NCI-H345 treated with DMSO at 0.1 percent for 48 hours (cell line): ENCODE data around the gene ACOT4.
"Not testable (repeated sequence)": the region's sequence is repeated elsewhere in the genome, so short reads cannot be mapped to it uniquely, and the experiment has no call there.

Experiments
- DNase-seq: peaks from one replicate; lab custom pipeline; 2025; ENCODE audit not compliant: unreplicated experiment; lab: John Stamatoyannopoulos, UW

The ACOT4 gene

GRCh38 chr14:73576391-73576790 is 15.3 kb upstream of the ACOT4 start:
- no peak for DNase-seq

- DNase-seq = not testable (repeated sequence)
These were observed 14.5 kb upstream of the ACOT4 start for GRCh38 chr14:73577214-73577613.

DNA sequence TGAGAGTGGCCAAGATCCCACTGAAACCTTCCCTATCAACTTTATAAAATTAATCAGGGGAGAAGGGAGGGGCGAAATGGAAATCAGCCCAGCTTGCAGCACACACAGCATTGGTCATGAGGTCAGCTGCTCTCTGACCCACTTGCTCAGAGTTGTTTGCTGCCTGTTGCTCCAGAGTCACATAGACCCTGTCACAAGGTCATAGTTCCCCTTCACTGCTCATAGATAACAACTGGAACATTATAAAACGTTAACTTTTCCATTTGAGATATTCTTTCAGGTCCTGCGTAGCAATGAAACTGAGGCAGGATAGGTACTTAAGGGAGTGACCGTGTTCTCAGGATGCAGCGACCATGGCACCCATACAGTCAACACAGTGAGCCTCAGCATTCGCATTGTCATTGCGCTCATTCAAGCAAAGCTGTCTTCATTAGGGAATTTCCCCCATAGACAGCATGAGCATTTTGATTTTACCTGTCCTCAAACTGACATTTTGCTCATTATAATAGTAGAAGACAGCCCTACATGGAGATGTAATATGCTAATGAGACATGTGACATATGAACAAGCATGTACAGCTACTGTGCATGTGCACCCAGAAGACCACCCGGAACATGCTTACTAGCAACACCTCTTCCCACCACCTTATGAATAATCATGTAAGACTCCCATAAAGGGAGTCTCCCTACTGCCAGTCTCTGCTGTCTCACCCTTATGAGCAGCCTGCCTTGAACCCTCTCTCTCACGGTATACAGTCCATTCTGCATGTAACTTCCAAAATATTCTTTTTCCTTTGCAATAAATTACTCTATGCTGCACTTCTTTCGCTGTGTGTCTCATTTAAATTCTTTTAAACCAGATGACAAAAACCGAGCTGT is 9.3 kb upstream of the ACOT4 start:
- not testable (repeated sequence) for DNase-seq

DNA sequence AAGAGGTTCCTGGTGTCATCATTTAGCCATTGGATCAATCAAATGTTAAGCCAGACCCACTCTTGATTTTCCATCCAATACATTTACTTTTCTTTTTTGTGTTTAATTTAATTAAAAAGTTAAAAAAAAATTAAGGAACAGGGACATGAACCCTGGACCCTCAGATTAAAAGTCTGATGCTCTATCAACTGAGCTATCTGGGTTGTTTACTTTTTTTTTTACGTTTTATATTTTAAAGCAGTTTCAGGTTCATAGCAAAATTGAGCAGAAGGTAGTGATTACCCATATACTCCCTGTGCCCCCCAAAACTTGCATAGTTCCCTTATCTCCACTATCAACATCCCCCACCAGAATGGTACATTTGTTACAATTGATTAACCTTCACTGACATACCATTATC is 3.0 kb upstream of the ACOT4 start:
- DNase-seq = no peak

- DNase-seq = no peak
These were observed 2.6 kb upstream of the ACOT4 start for GRCh38 chr14:73589116-73589515.

DNA sequence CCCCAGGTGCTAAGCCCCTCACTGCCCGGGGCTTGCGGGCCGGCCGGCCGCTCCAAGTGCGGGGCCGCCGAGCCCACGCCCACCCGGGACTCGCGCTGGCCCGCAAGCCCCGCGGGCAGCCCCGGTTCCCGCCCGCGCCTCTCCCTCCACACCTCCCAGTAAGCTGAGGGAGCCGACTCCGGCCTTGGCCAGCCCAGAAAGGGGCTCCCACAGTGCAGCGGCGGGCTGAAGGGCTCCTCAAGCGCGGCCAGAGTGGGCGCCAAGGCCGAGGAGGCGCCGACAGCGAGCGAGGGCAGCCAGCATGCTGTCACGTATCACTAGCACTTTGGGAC is 1.0 kb upstream of the ACOT4 start:
- not testable (repeated sequence) for DNase-seq

DNA sequence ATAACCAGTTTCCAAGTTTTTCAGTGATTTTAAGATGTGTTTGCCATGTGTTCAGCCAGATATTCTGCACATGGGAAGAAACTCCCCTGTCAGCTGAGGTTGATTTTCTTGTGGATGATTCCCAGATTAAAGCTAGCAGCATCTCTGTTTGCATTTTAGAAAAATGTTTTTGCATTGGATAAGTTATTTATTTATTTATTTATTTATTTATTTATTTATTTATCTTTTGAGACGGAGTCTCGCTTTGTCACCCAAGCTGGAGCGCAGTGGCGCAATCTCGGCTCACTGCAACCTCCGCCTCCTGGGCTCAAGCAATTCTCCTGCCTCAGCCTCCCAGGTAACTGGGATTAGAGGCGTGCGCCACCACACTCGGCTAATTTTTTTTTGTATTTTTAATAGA is 2.8 kb downstream of the ACOT4 start:
- no peak for DNase-seq

- no peak for DNase-seq
These were observed 7.8 kb downstream of the ACOT4 start for GRCh38 chr14:73599499-73599898.

- no peak for DNase-seq
These were observed 11.3 kb downstream of the ACOT4 start for GRCh38 chr14:73602994-73603393.

DNA sequence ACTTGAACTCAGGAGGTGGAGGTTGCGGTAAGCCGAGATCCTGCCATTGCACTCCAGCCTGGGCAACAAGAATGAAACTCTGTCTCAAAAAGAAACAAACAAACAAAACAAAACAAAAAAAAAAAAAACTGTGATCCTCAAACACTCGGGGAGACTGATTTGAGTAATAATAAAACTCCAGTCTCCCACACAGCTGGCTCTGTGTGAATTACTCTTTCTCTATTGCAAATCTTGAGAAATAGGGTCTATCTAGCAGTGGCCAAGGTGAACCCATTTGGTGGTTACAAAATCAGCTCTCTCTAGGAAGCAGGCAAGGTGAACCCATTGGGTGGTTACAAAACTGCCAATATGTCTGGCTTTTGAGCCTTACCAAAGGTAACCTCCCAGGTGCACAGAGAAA is 14.6 kb downstream of the ACOT4 start:
- DNase-seq = no peak

GRCh38 chr14:73607241-73607640 is 15.6 kb downstream of the ACOT4 start:
- no peak for DNase-seq

GRCh38 chr14:73610687-73611086 is 19.0 kb downstream of the ACOT4 start:
- DNase-seq = no peak

GRCh38 chr14:73612339-73613045 is 20.8 kb downstream of the ACOT4 start, which contains the start of gene ACOT6:
Gene ACOT6, plus strand, starts transcription at chr14:73612517. Its CDS starts 55 bp downstream, at chr14:73612572.
- DNase-seq = peak; percentile 30

GRCh38 chr14:73613046-73613383 is 21.3 kb downstream of the ACOT4 start:
- DNase-seq = no peak

GRCh38 chr14:73613419-73613963 is 21.8 kb downstream of the ACOT4 start:
- no peak for DNase-seq

GRCh38 chr14:73616831-73617230 is 25.2 kb downstream of the ACOT4 start:
- DNase-seq = no peak

DNA sequence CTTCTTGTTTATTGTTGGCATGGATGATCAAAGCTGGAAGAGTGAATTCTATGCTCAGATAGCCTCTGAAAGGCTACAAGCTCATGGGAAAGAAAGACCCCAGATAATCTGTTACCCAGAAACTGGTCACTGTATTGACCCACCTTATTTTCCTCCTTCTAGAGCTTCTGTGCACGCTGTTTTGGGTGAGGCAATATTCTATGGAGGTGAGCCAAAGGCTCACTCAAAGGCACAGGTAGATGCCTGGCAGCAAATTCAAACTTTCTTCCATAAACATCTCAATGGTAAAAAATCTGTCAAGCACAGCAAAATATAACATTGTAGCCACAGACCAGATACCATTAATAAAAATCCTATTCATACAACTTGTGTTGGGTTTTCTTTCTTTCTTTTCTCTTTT is 27.9 kb downstream of the ACOT4 start:
- DNase-seq = no peak

DNA sequence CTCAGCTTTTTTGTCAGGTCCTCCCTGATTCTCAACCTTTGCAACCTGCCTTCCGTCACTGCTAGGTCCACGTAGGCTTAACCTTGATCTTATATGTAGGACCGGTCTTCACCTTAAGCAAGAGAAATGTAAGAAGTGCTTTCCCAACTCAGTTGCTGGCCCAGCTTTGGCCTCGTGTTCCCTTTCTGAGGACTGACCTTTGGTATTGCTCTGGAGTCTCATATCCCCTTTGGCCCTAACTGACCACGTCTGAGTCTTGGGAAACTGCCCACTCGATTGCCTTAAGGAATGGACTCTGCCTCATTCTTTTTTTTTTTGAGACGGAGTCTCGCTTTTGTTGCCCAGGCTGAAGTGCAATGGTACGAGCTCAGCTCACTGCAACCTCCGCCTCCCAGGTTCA is 28.6 kb downstream of the ACOT4 start:
- no peak for DNase-seq

DNA sequence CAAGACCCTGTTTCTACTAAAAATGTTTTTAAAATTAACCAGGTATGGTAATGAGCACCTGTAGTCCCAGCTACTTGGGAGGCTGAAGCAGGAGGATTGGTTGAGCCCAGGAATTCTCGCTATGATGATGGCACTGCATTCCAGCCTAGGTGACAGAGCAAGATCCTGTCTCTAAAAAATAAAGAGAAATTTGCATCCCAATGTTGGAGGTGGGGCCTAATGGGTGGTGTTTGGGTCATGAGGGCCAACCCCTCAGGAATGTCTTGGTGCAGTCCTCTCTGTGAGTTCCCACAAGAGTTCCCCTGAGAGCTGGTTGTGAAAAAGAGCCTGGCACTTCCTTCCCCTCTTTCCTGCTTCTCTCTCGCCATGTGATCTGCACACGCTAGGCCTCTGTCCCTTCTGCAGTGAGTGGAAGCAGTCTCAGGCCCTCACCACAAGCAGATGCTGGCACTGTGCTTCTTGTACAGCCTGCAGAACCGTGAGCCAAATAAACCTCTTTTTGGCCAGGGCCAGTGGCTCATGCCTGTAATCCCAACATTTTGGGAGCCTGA is 31.9 kb downstream of the ACOT4 start:
- no peak for DNase-seq

DNA sequence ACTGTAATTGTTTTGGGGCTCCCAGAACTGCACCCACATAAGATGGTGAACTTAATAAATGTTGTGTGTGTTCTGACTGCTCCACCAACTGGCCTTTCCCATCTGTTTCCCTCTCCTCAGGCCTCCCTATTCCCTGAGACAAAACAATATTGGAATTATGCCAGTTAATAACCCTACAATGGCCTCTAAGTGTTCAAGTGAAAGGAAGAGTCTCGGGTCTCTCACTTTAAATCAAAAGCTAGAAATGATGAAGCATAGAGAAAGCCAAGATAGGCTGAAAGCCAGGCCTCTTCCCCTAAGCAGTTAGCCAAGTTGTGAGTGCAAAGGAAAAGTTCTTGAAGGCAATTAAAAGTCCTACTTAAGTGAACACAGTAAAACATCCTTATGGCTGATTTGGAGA is 34.0 kb downstream of the ACOT4 start:
- DNase-seq = no peak

GRCh38 chr14:73627151-73627558 is 35.5 kb downstream of the ACOT4 start:
- no peak for DNase-seq
